H1 (cell line): Measurements from ENCODE around the gene RNF214. TPM values are rescaled to one million over a fixed set of nuclear protein-coding genes. Genes with fewer than 3 reads are reported as not detected.

Experiments
- CTCF ChIA-PET: fragments of 300-600 bp; sonication (Branson Sonifier 250); formaldehyde crosslinking; loops from one replicate; lab custom pipeline; 2021; ENCODE audit not compliant: partially characterized antibody; lab: Charles Lee
- POLR2A ChIA-PET: fragments of 300-600 bp; sonication (Branson Sonifier 250); formaldehyde crosslinking; loops from one replicate; lab custom pipeline; 2021; ENCODE audit warnings: inconsistent platforms; ENCODE audit not compliant: partially characterized antibody; lab: Charles Lee
- DNase-seq, 2 experiments: peaks; one replicate each; pipeline versions ENCODE4 v3.0.0 to v3.0.0-alpha.2; 2010 to 2022; ENCODE audit warnings: low spot score in 2 of 2, low read depth in 1 of 2, mixed read lengths in 1 of 2
- FAIRE-seq: peaks from 2 replicates; lab custom pipeline; 2011; peaks lifted over from hg19 to GRCh38; lab: Jason Lieb, UNC
- H2AFZ ChIP-seq: 2 replicates; pipeline ENCODE4 v1.8.1; 2012; ENCODE audit warnings: low read length, inconsistent platforms
- H2AK5ac ChIP-seq: 2 replicates; pipeline ENCODE4 v1.6.1; 2013; ENCODE audit warnings: low read depth, low read length
- H2BK120ac ChIP-seq: replicated peaks from 2 replicates; pipeline ENCODE3; 2013; ENCODE audit warnings: low read depth, low read length, inconsistent platforms
- H2BK12ac ChIP-seq: 2 replicates; pipeline ENCODE4 v1.6.1; 2013; ENCODE audit warnings: low read depth, low read length
- H2BK15ac ChIP-seq: 2 replicates; pipeline ENCODE4 v1.6.1; 2013; ENCODE audit warnings: low read length
- H2BK20ac ChIP-seq: 2 replicates; pipeline ENCODE4 v1.6.1; 2013; ENCODE audit warnings: low read length
- H2BK5ac ChIP-seq: 2 replicates; pipeline ENCODE4 v1.6.1; 2013; ENCODE audit warnings: low read depth, low read length
- H3K14ac ChIP-seq: 2 replicates; pipeline ENCODE4 v1.6.1; 2013; ENCODE audit warnings: inconsistent platforms; ENCODE audit not compliant: insufficient read length
- H3K18ac ChIP-seq: 2 replicates; pipeline ENCODE4 v1.6.1; 2013; ENCODE audit warnings: low read length; ENCODE audit errors: extremely low read depth
- H3K23ac ChIP-seq: 2 replicates; pipeline ENCODE4 v1.6.1; 2013; ENCODE audit warnings: inconsistent platforms; ENCODE audit not compliant: insufficient read length
- H3K23me2 ChIP-seq: 2 replicates; pipeline ENCODE4 v1.6.1; 2013; ENCODE audit warnings: low read depth, low read length
- H3K27ac ChIP-seq: 2 replicates; pipeline ENCODE4 v1.6.1; 2011; ENCODE audit warnings: low read depth, low read length, inconsistent platforms
- H3K27me3 ChIP-seq, 4 experiments: replicated peaks in 1 of 4; 1 replicate in 1 of 4; 2 replicates in 3 of 4; pipeline versions ENCODE4 v1.6.1 to v1.8.1; 2011 to 2013; ENCODE audit warnings: low read length in 3 of 4, mild to moderate bottlenecking in 3 of 4, inconsistent platforms in 2 of 4, mixed read lengths in 2 of 4, moderate library complexity in 1 of 4; ENCODE audit not compliant: control insufficient read depth in 3 of 4, insufficient read depth in 3 of 4; ENCODE audit errors: extremely low read depth in 1 of 4
- H3K36me3 ChIP-seq, 4 experiments: 2 replicates each; pipeline versions ENCODE4 v1.6.1 to v1.8.1; 2011 to 2013; ENCODE audit warnings: mild to moderate bottlenecking in 4 of 4, low read length in 3 of 4, moderate library complexity in 2 of 4, control low read depth in 1 of 4, inconsistent platforms in 1 of 4; ENCODE audit not compliant: insufficient read depth in 4 of 4, control insufficient read depth in 2 of 4
- H3K4ac ChIP-seq: replicated peaks from 2 replicates; pipeline ENCODE3; 2013; ENCODE audit warnings: low read length, low read depth, mixed read lengths, inconsistent platforms; ENCODE audit not compliant: insufficient read length
- H3K4me1 ChIP-seq, 4 experiments: replicated peaks in 1 of 4; 1 replicate in 1 of 4; 2 replicates in 3 of 4; pipeline versions ENCODE4 v1.6.1 to v1.8.1; 2011 to 2013; ENCODE audit warnings: low read length in 3 of 4, inconsistent platforms in 2 of 4, mixed read lengths in 1 of 4; ENCODE audit not compliant: insufficient read depth in 4 of 4, control insufficient read depth in 3 of 4
- H3K4me2 ChIP-seq, 2 experiments: 2 replicates each; pipeline versions ENCODE4 v1.6.1 to v1.8.1; 2011 to 2013; ENCODE audit warnings: low read depth in 2 of 2, low read length in 2 of 2, control low read depth in 1 of 2, inconsistent platforms in 1 of 2, mild to moderate bottlenecking in 1 of 2; ENCODE audit not compliant: insufficient read depth in 1 of 2
- H3K4me3 ChIP-seq, 4 experiments: fragments of 200-600, 300-600 bp in 1 of 4; sonication (generic), shearing (Covaris generic), sonication (Bioruptor Twin) in 1 of 4; 2 replicates each; pipeline versions ENCODE4 v1.5.1 to v1.8.1; 2011 to 2016; ENCODE audit warnings: low read length in 4 of 4, low read depth in 3 of 4, control low read depth in 2 of 4, inconsistent platforms in 2 of 4, mild to moderate bottlenecking in 2 of 4, mixed read lengths in 1 of 4, moderate library complexity in 1 of 4; ENCODE audit not compliant: insufficient read depth in 2 of 4; ENCODE audit errors: extremely low read depth in 1 of 4
- H3K56ac ChIP-seq: replicated peaks from 2 replicates; pipeline ENCODE3; 2013; ENCODE audit warnings: low read depth, mild to moderate bottlenecking, mixed read lengths, low read length, inconsistent platforms; ENCODE audit not compliant: insufficient read length
- H3K79me1 ChIP-seq: 2 replicates; pipeline ENCODE4 v1.6.1; 2013; ENCODE audit warnings: low read depth, low read length, control low read depth
- H3K79me2 ChIP-seq, 2 experiments: 2 replicates each; pipeline versions ENCODE4 v1.6.1 to v1.8.1; 2012 to 2013; ENCODE audit warnings: low read length in 2 of 2, mild to moderate bottlenecking in 2 of 2, inconsistent platforms in 1 of 2; ENCODE audit not compliant: insufficient read depth in 2 of 2, control insufficient read depth in 1 of 2
- H3K9ac ChIP-seq, 4 experiments: replicated peaks in 1 of 4; 1 replicate in 1 of 4; 2 replicates in 3 of 4; pipeline versions ENCODE4 v1.6.1 to v1.8.1; 2011 to 2013; ENCODE audit warnings: low read depth in 3 of 4, low read length in 3 of 4, control low read depth in 2 of 4, mild to moderate bottlenecking in 2 of 4, moderate library complexity in 2 of 4, inconsistent platforms in 1 of 4; ENCODE audit errors: extremely low read depth in 1 of 4
- H3K9me3 ChIP-seq, 2 experiments: 2 replicates each; pipeline versions ENCODE4 v1.6.1 to v1.8.1; 2012 to 2013; ENCODE audit warnings: mild to moderate bottlenecking in 2 of 2, moderate library complexity in 2 of 2, control low read depth in 1 of 2, inconsistent platforms in 1 of 2, low read depth in 1 of 2, low read length in 1 of 2, mixed read lengths in 1 of 2; ENCODE audit not compliant: insufficient read depth in 2 of 2
- H4K20me1 ChIP-seq, 2 experiments: replicated peaks in 1 of 2; 2 replicates each; pipeline versions ENCODE3 to v1.8.1; 2011 to 2013; ENCODE audit warnings: inconsistent platforms in 2 of 2, low read length in 2 of 2, mild to moderate bottlenecking in 1 of 2; ENCODE audit not compliant: insufficient read depth in 2 of 2, control insufficient read depth in 1 of 2
- H4K5ac ChIP-seq: 2 replicates; pipeline ENCODE4 v1.6.1; 2013; ENCODE audit warnings: low read length, low read depth, mixed read lengths, inconsistent platforms; ENCODE audit not compliant: insufficient read length
- H4K8ac ChIP-seq: 2 replicates; pipeline ENCODE4 v1.8.0; 2013; ENCODE audit warnings: mild to moderate bottlenecking, moderate library complexity, low read length, inconsistent platforms; ENCODE audit not compliant: insufficient read depth; ENCODE audit errors: extremely low read depth
- H4K91ac ChIP-seq: replicated peaks from 2 replicates; pipeline ENCODE3; 2013; ENCODE audit warnings: low read length, mixed read lengths, inconsistent platforms; ENCODE audit not compliant: insufficient read length
- ASH2L ChIP-seq: fragments of 200-600, 300-600 bp; sonication (generic); IDR thresholded peaks from one replicate; pipeline ENCODE4 v1.7.1; 2017; ENCODE audit warnings: low read length
- BACH1 ChIP-seq: IDR thresholded peaks from 2 replicates; pipeline ENCODE4 v1.6.1; 2012; ENCODE audit warnings: low read length, improper control_type of control experiment
- BRCA1 ChIP-seq: IDR thresholded peaks from 2 replicates; pipeline ENCODE4 v1.6.1; 2012; ENCODE audit warnings: low read depth, low read length, improper control_type of control experiment
- EGR1 ChIP-seq: IDR thresholded peaks from 2 replicates; pipeline ENCODE4 v1.6.1; 2011; ENCODE audit warnings: low read depth, low read length, borderline replicate concordance
- EP300 ChIP-seq, 2 experiments: IDR thresholded peaks; 1 replicate in 1 of 2; 2 replicates in 1 of 2; pipeline ENCODE4 v1.6.1; 2011 to 2012; ENCODE audit warnings: low read depth in 2 of 2, low read length in 2 of 2, mild to moderate bottlenecking in 2 of 2, borderline replicate concordance in 1 of 2, inconsistent platforms in 1 of 2, moderate library complexity in 1 of 2
- EZH2 ChIP-seq: fragments of 200-600 bp; sonication (generic); IDR thresholded peaks from 2 replicates; pipeline ENCODE4 v1.7.1; 2012; ENCODE audit warnings: low read depth, mild to moderate bottlenecking, moderate library complexity, low read length, inconsistent platforms; ENCODE audit not compliant: severe bottlenecking
- RAD21 ChIP-seq, 2 experiments: IDR thresholded peaks in 1 of 2; conservative IDR thresholded peaks in 1 of 2; 2 replicates each; pipeline ENCODE4 v1.6.1; 2011; ENCODE audit warnings: low read depth in 2 of 2, low read length in 2 of 2, improper control_type of control experiment in 1 of 2, inconsistent platforms in 1 of 2, mild to moderate bottlenecking in 1 of 2, moderate library complexity in 1 of 2
- RBBP5 ChIP-seq: IDR thresholded peaks from 2 replicates; pipeline ENCODE4 v1.7.1; 2012; ENCODE audit warnings: low read depth, mild to moderate bottlenecking, inconsistent platforms, low read length, moderate library complexity, borderline replicate concordance
- SRF ChIP-seq: IDR thresholded peaks from 2 replicates; pipeline ENCODE4 v1.6.1; 2011; ENCODE audit warnings: mild to moderate bottlenecking, low read depth, low read length, moderate library complexity
- TEAD4 ChIP-seq: IDR thresholded peaks from 2 replicates; pipeline ENCODE4 v1.6.1; 2012; ENCODE audit warnings: low read depth, low read length, inconsistent platforms, mixed read lengths
- WGBS, 2 experiments: shearing (Covaris generic) in 1 of 2; methylation state at CpG; one replicate each; pipeline versions ENCODE4 v1.1.6 to v1.1.7; 2013 to 2015; ENCODE audit warnings: low lambda C conversion rate in 2 of 2, mixed read lengths in 2 of 2, inconsistent platforms in 1 of 2, low coverage in 1 of 2, missing lambda C conversion rate in 1 of 2; ENCODE audit not compliant: insufficient replicate concordance in 2 of 2, insufficient coverage in 1 of 2, insufficient read length in 1 of 2; ENCODE audit errors: extremely low coverage in 1 of 2, missing lambda C conversion rate in 1 of 2; 5-methylcytosine and 5-hydroxymethylcytosine counted together
- polyA plus RNA-seq, 7 experiments: library from polyadenylated mRNA; depleted of rRNA in 3 of 7; stranded (reverse) in 5 of 7; unstranded in 2 of 7; fragments of >200 nt in 5 of 7; fragments of 200-250 nt in 2 of 7; gene quantifications; 1 replicate in 5 of 7; 2 replicates in 1 of 7; 4 replicates in 1 of 7; pipeline versions ENCODE4 v1.2.1 to v1.2.3, GENCODE V29; 2011 to 2013; ENCODE audit warnings: missing spikeins in 2 of 7, mixed read lengths in 2 of 7
- total RNA-seq: library from RNA; stranded (reverse); fragmentation: NEBNext Ultra II Directional; extraction: Animal tissue kit (Norgen Biotek cat#: 25700); gene quantifications from 2 replicates; pipeline ENCODE4 v1.2.1, GENCODE V29; 2021
- TF ChIP-seq, protein P1 (sequence below): IDR thresholded peaks from 2 replicates; pipeline ENCODE4 v1.6.1; 2012; ENCODE audit warnings: inconsistent platforms

The RNF214 gene
- total and polyA plus RNA-seq, 2 of the 8 experiments (the other 6 are each of a cell fraction or from before 2014, with no cell fraction given) = 34.9 to 35.6 TPM

DNA sequence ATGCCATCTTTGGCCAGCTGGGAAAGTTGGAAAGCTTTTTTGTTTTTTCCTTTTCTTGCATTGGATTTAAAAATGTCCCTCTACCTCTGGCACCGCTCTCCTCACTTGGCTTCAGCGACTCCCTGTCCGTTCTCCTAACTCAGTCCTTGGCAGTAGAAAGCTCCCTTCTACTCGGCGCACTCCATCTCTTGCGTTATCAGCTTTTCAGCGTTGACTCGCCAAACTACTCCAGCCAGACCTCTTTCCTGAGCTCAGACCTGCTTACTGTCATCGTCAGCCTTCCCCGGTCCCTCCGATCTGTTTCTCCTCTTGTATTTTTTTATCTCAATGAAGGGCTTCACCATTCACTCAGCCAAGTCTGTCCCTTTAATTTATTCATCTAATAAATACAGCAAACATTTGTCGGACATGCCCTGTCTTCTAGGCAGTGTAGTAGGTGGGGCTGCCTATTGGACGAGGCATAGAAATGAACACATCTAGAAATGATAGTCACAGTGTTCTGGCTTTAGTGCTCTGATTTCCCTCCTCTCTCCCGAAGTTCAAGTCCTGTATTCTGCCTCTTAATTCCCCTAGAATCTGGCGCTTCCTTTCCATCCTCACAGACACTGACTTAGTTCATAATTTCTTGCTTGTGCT is 96.0 kb downstream of the RNF214 start:
- no peak overlapping the region for H3K56ac ChIP-seq
- H2BK120ac ChIP-seq = no peak overlapping the region
- no peak overlapping the region for H4K5ac ChIP-seq
- no peak overlapping the region for H3K23ac ChIP-seq
- peaks cover 0 to 1% of the 10 kb centered on the region in 2 experiments for H4K20me1 ChIP-seq
- no peaks in the 10 kb centered on the region for H3K79me1 ChIP-seq
- H2BK5ac ChIP-seq = no peak overlapping the region
- H2BK15ac ChIP-seq = no peak overlapping the region
- H3K27me3 ChIP-seq = no peaks in the 10 kb centered on the region
- H3K27ac ChIP-seq = no peak overlapping the region
- H2BK20ac ChIP-seq = no peak overlapping the region
- peak overlapping the region; percentile 34 to 64 (median 42); a peak in 4 of 7 replicates for H3K9ac ChIP-seq
- DNase-seq = no peak
- no peak overlapping the region for H4K91ac ChIP-seq
- no peaks in the 10 kb centered on the region for H3K36me3 ChIP-seq
- peaks cover 0 to 5% (median under 1%) of the 10 kb centered on the region in 4 experiments; a peak in 2 of 7 replicates for H3K4me1 ChIP-seq
- no peaks in the 10 kb centered on the region for H3K9me3 ChIP-seq
- H3K14ac ChIP-seq = no peak overlapping the region
- 0 out of 2 replicates have a peak, but pooled peaks cover 3% of the 10 kb centered on the region for H3K23me2 ChIP-seq
- peak overlapping the region; percentile 6 for H3K4ac ChIP-seq
- no peak overlapping the region for H2AK5ac ChIP-seq
- no peak overlapping the region for H4K8ac ChIP-seq
- no peaks in the 10 kb centered on the region for H3K79me2 ChIP-seq
- POLR2A ChIA-PET = interaction anchor here (0.6 to 2.2 kb wide), 9 partner anchors 8 to 205 kb away, joined by 3 to 6 read pairs (median 3); partner anchors contain the start of genes BACE1 and PCSK7
- H3K18ac ChIP-seq = no peak overlapping the region
- no peak overlapping the region for H2AFZ ChIP-seq
- CTCF ChIA-PET = interaction anchor here (0.6 to 1.2 kb wide), 4 partner anchors 10 to 409 kb away, joined by 3 to 4 read pairs (median 4); no protein-coding TSS in a partner anchor
- peak overlapping the region; percentile 65 to 91 (median 73) for H3K4me3 ChIP-seq
- H3K4me2 ChIP-seq = peak overlapping the region; percentile 68 to 91
- no peak for FAIRE-seq
- 38% methylated on average over 15 of the region's 15 CpGs; no CpG with 5 or more reads in 1 of the 2 experiments for WGBS, 2 experiments
- H2BK12ac ChIP-seq = no peak overlapping the region
- TF ChIP-seq TEAD4 (no peak), BACH1 (no peak), RAD21 (IDR thresholded peaks at IDR 0.05 in 1 of 2, conservative IDR thresholded peaks at IDR 0.05 in 1 of 2; ENCODE audit: low read depth in 2 of 2, low read length in 2 of 2) (no peak), BRCA1 (no peak), EZH2 (no peak), EP300 (IDR thresholded peaks at IDR 0.05; ENCODE audit: borderline replicate concordance in 1 of 2, low read depth in 2 of 2, low read length in 2 of 2) (no peak), ASH2L (no peak), EGR1 (no peak), RBBP5 (no peak), SRF (no peak)
- TF ChIP-seq, protein P1, sequence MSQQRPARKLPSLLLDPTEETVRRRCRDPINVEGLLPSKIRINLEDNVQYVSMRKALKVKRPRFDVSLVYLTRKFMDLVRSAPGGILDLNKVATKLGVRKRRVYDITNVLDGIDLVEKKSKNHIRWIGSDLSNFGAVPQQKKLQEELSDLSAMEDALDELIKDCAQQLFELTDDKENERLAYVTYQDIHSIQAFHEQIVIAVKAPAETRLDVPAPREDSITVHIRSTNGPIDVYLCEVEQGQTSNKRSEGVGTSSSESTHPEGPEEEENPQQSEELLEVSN = no peak
